ENCODE measurements around the gene IFT43.

The IFT43 gene

GRCh38 chr14:76112889-76113624 lies 127.5 kb downstream of the IFT43 start:
- no peak for DNase-seq (ENCODE audit: low read depth)

- DNase-seq (ENCODE audit: low read depth): no peak
Measured at GRCh38 chr14:76113691-76114090, 128.1 kb downstream of the IFT43 start.

- no peak for DNase-seq (ENCODE audit: low read depth)
Measured at GRCh38 chr14:76115010-76115422, 129.5 kb downstream of the IFT43 start.

- no peak for DNase-seq (ENCODE audit: low read depth)
Measured at GRCh38 chr14:76117789-76118484, 132.4 kb downstream of the IFT43 start.

GRCh38 chr14:76118594-76118993 lies 133.0 kb downstream of the IFT43 start:
- DNase-seq (ENCODE audit: low read depth): no peak

- DNase-seq (ENCODE audit: low read depth): no peak
Measured at GRCh38 chr14:76121089-76121748, 135.7 kb downstream of the IFT43 start.

- no peak for DNase-seq (ENCODE audit: low read depth)
Measured at GRCh38 chr14:76123426-76124225, 138.1 kb downstream of the IFT43 start.

- DNase-seq (ENCODE audit: low read depth): no peak
Measured at GRCh38 chr14:76125511-76125910, 139.9 kb downstream of the IFT43 start.

GRCh38 chr14:76126076-76126475 lies 140.5 kb downstream of the IFT43 start:
- DNase-seq (ENCODE audit: low read depth): no peak

- DNase-seq (ENCODE audit: low read depth): no peak
Measured at GRCh38 chr14:76129851-76130576, 144.5 kb downstream of the IFT43 start.

GRCh38 chr14:76131071-76131965 lies 145.8 kb downstream of the IFT43 start:
- no peak for DNase-seq (ENCODE audit: low read depth)

GRCh38 chr14:76133103-76133502 lies 147.5 kb downstream of the IFT43 start:
- DNase-seq (ENCODE audit: low read depth): no peak

Data from fibroblast of gingiva (primary cell).